Putamen (tissue), 1 donor: ENCODE measurements around the gene ADAM17.
"Not testable (repeated sequence)": the region's sequence is repeated elsewhere in the genome, so short reads cannot be mapped to it uniquely, and the experiment has no call there.

Experiments used
- DNase-seq: peaks from one replicate; pipeline ENCODE4 v3.0.0-alpha.2; 2016; ENCODE audit warnings: low spot score

Gene ADAM17

GRCh38 chr2:9555297-9556120, at the start of gene ADAM17:
Gene ADAM17 (minus strand): TSS chr2:9555830. CDS start chr2:9555605, 225 bp downstream.
- DNase-seq = peak; percentile 91

DNA sequence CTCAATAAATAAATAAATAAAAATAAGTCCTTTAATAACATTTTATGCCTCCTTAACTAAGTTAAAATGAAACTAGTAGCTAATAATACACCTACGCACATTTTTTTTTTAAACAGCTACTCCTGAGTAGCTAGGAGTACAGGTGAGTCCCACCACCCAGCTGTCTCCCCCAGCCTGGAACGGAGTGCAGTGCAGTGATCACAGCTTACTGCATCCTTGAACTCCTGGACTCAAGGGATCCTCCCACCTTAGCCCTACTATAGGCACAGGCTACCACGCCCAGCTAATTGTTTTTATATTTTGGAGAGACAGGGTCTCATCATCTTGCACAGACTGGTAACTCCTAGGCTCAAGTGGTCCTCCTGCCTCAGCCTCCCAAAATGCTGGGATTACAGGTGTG, 46.8 kb upstream of the ADAM17 start:
- no peak for DNase-seq

- no peak for DNase-seq
These were observed 45.8 kb upstream of the ADAM17 start for GRCh38 chr2:9601397-9601796.

GRCh38 chr2:9599430-9599829, 43.8 kb upstream of the ADAM17 start:
- no peak for DNase-seq

DNA sequence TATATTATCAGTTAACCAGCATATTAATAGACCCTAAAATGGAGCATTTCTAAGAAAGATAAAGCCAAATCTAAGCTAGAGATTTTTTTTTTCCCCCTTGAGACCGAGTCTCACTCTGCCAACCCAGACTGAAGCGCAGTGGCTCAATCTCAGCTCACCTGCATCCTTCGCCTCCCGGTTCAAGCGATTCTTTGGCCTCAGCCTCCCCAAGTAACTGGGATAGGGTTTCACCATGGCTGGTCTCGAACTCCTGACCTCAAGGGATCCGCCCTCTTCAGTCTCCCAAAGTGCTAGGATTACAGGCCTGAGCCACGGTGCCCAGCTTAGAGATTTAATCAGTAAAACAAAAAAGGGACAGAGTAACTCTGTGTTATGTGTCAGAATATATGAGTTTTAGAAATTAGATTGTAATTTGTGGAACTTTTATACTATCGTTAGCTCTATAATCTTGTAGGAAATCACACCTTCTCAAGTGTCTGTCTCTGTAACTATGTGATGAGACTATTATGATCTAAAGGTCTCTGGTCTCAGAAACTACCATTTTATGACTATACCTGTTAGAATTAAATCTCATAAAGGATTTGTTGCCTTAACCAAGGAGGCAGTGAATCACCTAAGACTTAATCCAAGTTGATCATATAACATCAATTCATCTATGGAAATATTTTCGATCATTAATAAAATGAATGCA, 41.1 kb upstream of the ADAM17 start:
- no peak for DNase-seq

GRCh38 chr2:9595746-9596145, 40.1 kb upstream of the ADAM17 start:
- no peak for DNase-seq

- not testable (repeated sequence) for DNase-seq
These were observed 39.6 kb upstream of the ADAM17 start for GRCh38 chr2:9595256-9595655.

DNA sequence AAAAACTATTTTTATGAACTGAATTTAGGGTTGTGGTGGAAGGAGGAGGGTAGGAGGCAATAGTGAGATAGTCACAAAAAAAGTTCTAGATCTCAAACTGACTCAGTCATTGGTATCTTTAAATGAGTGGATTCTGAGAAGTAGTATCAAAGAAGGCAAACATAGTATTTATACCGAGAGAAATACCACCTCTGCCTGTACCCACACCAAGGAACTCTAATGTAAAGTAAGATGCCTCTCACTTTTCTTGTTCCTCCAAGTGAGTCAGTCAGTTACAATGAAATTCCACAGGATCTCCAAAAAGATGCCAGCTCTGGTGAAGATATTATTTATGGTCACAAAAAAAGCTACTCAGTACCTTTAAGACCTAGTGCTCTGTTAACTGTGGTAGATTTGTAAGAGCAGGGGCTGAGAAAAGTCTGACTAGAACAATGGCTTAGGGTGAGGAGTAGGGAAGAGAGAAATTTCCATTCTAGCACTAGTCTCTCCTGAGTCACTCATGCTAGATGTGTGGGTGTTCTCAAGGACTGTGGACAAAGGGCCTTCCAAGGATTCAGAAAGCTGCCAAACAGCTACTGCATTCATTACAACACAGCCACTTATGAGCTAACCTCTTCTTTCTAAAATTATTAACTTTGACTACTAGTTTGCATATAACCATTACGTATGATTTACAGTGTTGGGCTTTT, 38.9 kb upstream of the ADAM17 start:
- DNase-seq = no peak

DNA sequence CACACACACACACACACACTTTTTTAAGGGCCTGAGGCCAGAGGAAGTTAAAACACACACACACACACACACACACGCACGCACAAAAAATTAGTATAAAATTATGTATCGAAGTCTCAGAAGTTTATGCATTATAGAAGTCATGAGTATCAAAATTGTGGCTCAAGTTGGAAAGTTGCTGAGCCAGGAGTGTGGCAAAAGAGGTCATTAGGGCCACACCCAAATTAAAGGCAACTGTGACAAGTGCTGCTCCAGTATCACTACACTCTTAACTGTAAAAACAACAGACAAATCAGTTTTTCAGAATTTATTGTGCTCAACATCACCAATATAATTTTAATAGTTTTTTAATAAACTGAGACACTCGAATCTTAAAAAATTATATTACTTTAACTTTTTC, 38.3 kb upstream of the ADAM17 start:
- DNase-seq = no peak

- DNase-seq = no peak
These were observed 37.1 kb upstream of the ADAM17 start for GRCh38 chr2:9592699-9593098.

- DNase-seq = no peak
These were observed 35.0 kb upstream of the ADAM17 start for GRCh38 chr2:9590641-9591040.

DNA sequence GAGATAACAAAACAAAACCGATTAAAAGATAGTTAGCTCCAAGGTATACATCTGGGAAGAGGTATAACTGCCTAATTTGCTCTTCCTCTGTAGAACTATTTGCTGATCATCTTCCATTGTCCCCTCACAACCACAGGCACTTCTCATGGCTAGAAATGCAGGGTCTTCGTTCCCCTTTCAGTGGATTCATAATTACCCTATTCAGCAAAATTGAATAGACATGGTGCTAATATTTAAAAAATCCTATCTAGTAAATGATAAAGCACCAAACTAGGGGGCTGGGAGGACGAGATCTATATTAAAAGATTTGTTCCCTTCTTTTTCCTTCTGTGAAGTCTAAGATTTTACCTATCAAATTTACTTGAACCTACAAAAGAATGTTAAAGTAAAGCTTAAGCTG, 30.8 kb upstream of the ADAM17 start:
- no peak for DNase-seq

DNA sequence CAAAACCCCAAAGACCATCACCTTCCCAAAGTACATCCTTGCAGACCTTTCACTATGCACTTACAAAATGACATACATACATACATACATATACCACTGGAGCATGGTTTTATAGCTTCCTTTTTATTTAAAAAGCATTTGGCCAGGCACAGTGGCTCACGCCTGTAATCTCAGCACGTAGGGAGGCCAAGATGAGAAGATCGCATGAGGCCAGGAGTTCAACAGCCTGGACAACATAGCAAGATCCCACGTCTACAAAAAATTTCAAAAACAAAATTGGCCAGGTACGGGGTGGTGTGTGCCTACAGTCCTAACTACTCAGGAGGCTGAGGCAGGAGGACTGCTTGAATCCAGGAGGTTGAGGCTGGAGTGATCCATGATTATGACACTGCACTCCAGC, 29.9 kb upstream of the ADAM17 start:
- DNase-seq = no peak

- DNase-seq = not testable (repeated sequence)
These were observed 29.3 kb upstream of the ADAM17 start for GRCh38 chr2:9584902-9585301.

DNA sequence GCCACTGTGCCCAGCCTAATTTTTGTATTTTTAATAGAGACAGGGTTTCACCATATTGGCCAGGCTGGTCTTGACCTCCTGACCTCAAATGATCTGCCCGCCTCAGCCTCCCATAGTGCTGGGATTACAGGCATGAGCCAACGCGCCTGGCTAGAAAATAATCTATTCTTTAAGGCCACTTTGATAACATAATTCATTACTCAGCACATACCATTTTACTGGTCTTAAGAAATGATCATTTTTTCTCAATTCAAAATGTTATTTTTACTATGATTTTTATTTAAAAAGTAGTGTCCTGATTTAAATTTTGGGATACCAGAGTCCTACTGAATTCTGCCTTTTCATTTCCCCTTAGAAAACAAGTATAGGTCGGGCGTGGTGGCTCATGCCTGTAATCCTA, 27.0 kb upstream of the ADAM17 start:
- DNase-seq = no peak

- DNase-seq = no peak
These were observed 23.0 kb upstream of the ADAM17 start for GRCh38 chr2:9578467-9579235.

GRCh38 chr2:9574331-9574730, 18.7 kb upstream of the ADAM17 start:
- DNase-seq = no peak

- DNase-seq = no peak
These were observed 18.2 kb upstream of the ADAM17 start for GRCh38 chr2:9573840-9574239.

- DNase-seq = no peak
These were observed 17.5 kb upstream of the ADAM17 start for GRCh38 chr2:9573013-9573720.

- no peak for DNase-seq
These were observed 14.8 kb upstream of the ADAM17 start for GRCh38 chr2:9570182-9571060.
